Measurements from ENCODE around the gene MIB2.

MIB2 gene

DNA sequence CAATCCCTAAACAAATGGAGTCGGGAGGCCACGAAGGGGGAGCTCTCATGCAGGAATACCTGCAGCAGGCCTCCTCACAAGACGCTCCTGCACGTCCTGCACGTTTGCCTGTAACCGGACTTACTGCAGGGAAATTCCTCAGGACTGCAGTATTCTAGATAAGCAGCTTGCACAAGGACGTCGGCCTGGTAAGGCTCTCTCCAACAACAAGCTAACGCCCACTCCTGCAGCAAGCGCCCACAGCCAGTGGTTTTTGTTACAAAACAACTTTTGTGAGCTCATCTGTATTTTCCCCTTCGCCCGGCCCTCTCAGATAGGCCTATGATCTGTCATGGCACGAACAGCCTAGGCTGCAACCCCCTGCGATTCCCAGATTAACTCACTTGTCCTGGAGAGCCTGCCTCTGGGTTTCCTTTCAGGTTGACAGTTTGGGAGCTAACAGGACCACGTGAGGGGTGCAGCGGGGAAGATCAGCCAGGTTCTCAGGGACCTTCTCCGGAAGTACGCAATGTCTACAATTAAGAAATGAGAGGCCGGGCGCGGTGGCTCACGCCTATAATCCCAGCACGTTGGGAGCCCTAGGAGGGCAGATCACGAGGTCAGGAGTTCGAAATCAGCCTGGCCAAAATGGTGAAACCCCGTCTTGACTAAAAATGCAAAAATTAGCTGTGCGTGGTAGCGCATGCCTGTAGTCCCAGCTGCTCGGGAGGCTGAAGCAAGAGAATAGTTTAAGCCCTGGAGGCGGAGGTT lies 921 bp upstream of the MIB2 start:
- DNase-seq (ENCODE audit: low read depth): peak; percentile 12

DNA sequence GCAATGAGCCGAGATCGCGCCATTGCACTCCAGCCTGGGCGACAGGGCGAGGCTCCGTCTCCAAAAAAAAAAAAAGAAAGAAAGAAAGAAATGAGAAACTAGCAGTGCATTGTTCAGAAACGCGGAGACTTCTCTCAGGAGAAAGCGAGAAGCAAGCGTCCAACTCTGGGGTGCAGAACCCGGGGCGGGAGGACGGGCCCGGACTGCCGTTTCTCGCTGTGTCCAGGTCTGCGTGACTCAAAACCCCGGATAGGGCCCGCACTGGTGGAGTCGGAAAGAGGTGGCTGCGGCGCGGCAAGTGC lies 395 bp upstream of the MIB2 start:
- DNase-seq (ENCODE audit: low read depth): no peak

DNA sequence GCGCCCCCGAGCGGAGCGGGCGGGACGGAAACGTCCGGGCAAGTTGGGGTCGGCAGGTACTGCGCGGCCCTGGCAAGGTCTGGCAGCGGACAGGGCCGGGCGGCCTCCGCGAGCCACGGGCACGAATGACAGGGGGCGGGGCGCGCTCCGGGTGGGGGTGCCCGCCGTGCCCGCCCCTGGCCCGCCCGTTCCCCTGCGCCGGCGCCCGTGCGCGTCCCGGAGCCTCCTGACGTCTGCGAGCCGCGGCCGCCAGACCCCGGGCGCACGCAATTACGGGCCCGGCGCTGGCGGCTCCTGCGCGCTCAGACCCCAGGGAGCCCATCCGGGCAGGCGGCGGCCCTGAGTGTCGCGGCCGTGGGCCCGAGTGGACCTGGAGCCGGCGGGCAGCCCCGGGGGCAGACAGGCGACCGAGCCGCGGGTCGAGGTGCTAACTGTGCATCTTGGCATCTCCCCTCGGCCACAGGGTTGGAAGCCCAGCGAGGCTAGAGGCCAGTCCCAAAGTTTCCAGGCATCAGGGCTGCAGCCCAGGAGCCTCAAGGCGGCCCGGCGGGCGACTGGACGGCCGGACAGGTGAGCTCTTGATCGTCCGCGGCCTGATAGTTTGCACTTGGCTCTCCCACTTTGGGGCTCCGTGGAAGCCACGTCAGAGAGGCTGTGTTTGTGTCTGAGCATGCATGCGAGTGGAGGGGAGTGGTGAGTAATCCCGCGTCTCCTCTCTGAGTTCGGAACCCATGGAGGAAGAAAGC lies 918 bp downstream of the MIB2 start:
- DNase-seq (ENCODE audit: low read depth): no peak

DNA sequence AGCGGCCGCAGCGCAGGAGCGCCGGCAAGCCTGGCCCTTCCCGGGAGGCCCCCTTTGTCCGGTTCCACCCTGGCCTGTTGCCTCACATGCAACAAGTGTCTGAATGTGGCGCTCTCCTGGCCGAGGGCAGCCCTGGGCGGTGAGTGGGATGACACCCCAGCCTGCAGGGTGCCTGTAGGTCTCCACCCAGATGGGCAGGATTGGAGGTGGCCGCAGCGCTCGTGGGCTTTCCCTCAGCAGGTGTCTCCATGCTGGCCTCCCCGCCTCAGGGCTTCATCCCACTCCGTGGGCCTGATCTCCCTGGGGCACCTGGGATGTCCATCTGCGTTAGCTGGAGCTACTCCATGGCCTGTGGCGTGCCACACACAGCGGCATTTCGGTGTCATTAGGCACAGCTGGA lies 1.5 kb downstream of the MIB2 start:
- no peak for DNase-seq (ENCODE audit: low read depth)

DNA sequence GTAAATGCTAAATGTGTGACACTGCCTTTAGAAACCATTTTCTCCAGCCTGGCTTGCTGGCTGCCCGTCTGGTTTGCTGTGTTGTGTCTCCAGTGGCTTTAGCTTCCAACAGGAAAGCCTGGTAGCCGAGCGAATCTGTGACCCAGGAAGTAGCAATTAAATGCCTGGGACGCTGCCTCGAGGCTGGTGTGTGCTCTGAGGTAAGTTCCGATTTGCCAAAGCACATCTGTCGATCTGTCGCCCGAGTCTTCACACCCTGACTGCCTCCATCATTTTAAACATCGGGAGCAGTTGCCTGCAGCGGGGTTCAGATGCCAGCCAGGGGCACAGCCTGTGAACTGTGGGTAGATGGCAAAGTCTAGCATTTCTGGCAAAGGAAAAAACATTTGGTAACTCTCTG lies 2.2 kb downstream of the MIB2 start:
- no peak for DNase-seq (ENCODE audit: low read depth)

DNA sequence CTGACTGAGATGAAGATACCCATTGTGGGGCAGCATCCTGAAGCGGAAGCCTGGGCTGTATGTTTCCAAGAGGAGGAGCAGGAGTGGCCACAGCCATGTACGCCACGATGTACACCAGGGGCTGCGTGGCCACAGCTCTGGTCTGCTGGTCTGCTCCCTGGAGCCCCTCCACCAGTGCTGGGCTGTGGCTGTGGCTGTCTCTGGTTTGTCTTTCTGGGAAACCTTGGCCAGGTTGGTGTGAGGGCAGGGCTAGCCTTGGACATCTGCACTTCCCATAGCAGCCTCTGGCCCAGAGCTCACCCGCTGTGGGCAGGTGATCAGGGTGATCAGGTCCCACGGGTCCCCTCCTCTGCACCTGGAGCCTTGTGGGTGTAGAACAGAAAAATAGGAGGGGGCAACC lies 2.6 kb downstream of the MIB2 start:
- no peak for DNase-seq (ENCODE audit: low read depth)

DNA sequence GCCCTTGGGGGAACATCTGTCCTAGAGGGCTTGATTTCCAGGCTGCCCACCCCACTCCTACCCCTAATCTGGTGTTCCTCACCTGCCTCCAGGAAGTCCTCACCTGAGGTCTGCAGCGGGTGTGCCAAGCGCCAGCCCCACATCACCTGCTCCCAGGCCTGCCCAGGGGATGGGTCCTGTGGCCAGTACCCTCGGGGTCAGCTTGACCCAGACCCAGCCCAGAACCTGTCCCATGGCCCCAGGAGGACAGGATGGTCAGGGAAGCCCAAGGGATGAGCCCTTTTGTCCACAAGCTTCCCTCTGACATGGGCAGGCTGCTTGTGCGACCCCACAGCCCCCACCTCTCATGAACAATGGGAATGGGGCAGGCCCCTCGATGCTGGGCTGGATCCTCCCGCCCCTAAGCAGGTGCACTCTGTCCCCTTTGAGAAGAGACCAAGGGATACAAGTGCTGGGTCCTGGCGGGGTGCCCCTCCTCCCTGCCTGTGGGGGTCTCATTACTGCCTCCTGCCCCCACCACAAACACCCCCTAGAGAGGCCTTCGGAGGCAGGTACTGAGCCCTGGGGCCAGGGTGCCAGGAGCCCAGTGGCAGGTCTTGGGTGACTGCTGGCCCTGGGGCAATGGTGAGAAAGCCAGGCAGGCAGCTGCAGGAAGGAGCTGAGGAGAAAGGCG lies 3.2 kb downstream of the MIB2 start:
- no peak for DNase-seq (ENCODE audit: low read depth)

DNA sequence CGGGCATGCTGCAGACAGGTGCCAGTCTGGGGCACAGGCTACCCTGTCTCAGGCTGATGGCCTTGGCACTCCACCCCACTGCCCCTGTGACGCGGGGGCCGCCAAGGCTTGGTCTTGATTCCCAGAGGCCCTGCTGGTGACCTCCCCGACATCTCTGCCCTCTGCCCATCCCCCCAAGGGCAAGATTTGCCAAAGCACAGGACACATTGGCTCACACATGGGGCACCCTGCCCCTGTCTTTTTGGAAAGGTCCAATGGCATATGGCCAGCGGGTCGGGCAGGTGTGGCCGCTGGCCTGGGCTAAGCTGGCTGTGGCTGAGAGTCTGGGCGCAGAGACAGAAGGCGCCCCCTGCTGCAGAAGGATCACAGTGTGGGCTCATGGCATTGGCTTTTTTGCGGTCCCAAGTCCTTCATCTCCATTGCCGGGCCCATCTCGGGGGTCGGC lies 4.6 kb downstream of the MIB2 start:
- DNase-seq (ENCODE audit: low read depth): no peak

DNA sequence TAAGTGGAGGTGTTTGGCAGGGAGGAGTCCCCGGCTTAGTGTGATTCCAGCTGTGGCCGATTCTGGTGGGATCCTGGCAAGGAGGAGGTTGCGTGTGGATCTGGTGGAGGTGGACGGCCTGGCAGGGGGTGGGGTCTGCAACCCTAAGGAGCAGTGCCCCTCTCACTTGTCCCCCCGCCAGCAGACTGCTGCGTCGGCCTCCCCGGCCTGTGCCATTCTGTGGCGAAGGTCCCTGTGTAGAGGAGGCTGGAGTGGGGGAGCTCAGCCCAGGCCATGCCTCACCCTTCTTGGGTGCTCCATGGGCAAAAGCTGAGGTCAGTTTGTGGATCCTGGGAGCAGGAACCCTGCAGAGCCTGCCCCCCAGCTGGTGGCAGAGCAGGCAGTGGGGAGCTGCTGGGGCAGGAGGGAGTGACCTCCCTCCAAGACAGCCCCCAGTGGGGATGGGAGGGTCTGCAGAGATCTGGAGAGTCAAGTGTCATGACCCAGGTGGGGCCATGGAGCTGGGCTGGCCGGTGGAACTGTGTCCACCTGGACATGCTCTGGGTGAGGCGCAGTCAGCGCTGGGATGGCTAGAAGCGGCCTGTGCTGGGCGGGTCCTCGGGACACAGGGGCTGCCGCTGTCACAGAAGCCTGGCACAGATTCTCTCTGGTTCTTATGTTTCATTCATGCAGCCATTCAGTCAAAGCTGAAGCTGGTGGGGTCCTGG lies 5.3 kb downstream of the MIB2 start:
- no peak for DNase-seq (ENCODE audit: low read depth)

DNA sequence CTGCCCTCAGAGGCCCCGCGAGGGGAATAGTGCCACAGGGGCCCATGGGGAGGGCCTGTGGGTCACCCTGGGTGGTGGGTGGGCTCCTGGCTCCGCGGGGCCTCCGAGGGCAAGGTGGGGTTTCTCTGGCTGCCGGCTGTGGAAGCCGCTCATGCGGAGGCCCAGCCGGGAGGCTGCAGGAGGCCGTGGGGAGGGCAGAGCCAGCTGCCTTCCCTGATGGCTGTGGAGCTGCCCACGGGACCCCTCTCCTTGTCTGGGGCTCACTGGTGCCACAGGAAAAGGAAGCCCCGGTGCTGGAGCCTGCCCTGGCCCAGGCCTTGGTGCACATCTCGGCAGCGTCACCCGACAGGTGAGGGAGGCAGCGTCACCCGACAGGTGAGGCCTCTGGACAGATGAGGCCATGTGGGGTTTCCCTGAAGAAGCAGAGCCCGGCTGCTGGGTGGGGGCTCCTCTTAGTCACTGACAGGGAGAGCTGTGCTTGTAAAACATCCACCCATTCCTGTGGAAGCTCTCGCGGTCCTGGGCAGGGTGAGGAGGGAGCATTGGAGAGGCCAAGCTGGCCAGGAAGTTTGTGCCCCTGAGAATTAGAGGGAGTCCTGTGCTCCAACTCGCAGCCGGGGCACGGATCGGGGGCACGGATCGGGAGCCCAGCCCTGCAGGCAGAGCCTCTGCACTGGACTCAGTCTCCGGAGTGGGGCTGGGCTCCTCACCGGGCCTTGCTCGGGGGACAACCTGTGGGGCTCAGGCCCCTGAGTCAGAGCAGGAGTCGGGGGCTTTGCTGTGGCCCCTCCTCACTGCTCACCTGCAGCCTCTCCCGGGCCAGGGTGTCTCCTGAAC lies 6.1 kb downstream of the MIB2 start:
- no peak for DNase-seq (ENCODE audit: low read depth)

DNA sequence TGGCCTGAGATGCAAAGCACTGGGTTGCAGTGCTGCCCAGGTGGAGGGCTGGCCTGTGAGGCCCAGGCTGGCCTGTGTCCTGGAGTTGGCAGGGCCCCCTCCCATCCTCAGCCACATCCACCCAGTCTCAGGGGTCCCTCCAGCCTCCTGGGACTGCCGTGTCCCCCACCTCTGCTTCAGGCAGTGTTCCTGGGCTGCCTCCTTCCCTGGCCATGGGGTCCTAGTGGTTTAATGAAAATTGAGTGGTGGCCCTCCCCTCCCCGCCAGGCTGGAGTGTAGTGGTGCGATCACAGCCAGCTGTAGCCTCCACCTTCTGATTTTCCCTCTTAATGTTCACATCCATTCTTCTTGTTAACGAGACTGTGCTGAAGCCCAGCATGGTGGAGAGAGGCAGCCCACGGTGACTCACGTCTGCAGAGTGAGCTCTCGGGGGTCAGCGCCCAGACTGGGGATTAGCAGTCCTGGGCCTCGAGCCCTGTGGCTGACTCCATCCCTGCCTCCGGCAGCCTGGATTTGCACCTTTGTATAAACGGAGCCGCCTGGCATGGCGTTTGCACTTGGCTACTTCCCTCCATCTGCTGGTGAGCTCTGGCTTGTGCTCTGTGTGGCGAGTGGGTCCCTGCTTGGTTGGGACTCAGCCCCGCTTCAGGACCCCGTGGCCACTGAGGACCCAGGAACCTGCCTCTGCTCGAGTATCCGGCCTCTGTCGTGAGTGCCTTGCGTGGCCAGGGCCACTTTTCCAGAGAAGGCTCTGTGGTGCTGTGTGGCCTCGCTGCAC lies 6.9 kb downstream of the MIB2 start:
- peak; percentile 26 for DNase-seq (ENCODE audit: low read depth)

DNA sequence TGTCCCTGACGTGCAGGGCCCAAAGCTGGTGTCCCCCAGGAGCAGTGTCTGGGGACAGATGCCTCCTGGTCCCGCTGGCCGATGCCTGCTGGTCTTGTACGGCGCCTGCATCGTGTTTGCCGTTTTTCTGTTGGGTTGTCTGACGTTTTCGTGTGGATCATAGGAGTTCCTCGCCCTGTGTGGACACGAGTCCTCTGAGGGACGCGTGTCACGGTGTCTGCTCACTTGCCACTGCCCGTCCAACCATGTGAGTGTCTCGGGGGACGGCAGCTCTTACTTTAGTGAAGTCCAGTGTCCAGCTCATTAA lies 7.4 kb downstream of the MIB2 start:
- DNase-seq (ENCODE audit: low read depth): no peak

DNA sequence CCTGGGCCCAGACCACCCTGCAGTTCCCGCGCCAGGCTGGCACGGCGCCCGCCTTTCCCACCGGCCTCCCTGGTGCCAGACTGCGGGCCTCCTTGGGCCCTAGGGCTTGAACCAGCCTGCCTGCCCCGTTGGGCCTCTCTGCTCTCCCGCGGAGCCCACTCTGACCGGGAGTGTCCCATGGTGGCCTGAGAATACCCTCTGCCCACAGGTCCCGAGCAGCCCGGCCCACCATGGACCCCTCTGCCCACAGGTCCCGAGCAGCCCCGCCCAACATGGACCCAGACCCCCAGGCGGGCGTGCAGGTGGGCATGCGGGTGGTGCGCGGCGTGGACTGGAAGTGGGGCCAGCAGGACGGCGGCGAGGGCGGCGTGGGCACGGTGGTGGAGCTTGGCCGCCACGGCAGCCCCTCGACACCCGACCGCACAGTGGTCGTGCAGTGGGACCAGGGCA lies 7.9 kb downstream of the MIB2 start:
- DNase-seq (ENCODE audit: low read depth): no peak

DNA sequence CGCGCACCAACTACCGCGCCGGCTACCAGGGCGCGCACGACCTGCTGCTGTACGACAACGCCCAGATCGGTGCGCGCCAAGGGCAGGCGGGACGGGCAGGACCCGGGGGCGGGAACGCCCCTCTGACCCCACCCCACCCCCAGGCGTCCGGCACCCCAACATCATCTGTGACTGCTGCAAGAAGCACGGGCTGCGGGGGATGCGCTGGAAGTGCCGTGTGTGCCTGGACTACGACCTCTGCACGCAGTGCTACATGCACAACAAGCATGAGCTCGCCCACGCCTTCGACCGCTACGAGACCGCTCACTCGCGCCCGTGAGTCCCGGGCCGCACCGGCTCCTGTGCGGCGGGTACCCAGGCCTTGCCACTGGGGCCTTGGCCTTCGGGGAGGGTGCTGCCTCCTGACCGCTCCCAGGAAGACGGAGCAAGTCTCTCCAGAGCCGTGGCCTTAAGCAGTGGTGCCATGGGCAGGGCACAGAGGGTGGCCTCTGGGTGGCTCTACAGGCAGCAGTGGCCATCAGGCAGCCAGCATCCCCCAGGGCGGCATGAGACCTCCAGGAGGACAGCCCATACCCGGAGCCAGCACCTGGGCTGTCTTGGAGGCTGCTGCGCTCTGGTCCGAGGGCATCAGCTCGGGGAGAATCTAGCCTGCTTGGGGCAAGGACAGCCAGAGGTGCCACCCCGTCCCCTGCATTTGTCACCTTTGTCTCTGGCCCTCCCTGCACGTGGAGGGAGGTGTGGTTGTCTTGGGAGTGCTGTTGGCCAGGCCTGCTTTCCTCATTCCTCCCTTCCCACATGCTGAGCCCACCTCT lies 8.5 kb downstream of the MIB2 start:
- DNase-seq (ENCODE audit: low read depth): no peak

DNA sequence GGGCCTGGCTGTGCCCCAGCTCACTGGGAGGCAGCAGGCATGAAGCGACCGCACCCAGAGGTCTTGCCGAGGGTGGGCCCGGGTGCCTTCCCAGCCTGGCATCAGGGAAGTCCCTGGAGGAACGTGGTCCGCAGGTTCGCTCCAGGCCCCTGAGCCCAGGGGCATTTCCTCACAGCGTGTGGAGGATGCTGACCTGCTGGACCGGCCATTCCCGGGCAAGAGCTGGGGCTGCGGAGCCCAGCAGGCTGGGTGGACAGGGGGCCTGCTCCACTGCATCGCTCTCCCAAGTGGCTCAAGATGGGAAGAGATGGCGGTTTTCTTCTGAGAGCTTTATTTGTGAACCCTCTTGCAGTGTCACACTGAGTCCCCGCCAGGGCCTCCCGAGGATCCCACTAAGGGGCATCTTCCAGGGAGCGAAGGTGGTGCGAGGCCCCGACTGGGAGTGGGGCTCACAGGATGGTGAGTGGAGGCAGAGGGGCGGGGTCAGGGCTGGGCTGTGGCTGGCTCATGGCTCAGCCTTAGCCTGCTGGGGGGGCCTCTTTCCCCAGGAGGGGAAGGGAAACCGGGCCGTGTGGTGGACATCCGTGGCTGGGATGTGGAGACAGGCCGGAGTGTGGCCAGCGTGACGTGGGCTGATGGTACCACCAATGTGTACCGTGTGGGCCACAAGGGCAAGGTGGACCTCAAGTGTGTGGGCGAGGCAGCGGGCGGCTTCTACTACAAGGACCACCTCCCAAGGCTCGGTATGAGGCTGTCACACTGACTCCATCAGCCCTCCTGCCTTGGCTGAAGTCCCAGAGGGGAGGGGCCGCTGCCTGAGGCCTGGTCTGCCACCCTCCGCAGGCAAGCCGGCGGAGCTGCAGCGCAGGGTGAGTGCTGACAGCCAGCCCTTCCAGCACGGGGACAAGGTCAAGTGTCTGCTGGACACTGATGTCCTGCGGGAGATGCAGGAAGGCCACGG lies 9.4 kb downstream of the MIB2 start:
- no peak for DNase-seq (ENCODE audit: low read depth)

DNA sequence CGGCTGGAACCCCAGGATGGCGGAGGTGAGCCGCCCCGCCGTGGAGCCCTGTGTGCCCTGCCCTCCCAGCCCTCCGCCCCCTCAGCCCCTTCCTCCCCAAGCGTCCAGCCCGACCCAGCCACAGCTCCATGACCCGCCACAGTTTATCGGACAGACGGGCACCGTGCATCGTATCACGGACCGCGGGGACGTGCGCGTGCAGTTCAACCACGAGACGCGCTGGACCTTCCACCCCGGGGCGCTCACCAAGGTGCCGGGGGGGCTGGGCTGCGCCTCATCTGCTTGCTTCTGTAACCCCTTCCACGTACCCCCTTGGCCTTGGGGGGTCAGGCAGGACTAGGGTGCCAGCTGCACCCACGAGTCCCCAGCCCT lies 10.1 kb downstream of the MIB2 start:
- DNase-seq (ENCODE audit: low read depth): no peak

DNA sequence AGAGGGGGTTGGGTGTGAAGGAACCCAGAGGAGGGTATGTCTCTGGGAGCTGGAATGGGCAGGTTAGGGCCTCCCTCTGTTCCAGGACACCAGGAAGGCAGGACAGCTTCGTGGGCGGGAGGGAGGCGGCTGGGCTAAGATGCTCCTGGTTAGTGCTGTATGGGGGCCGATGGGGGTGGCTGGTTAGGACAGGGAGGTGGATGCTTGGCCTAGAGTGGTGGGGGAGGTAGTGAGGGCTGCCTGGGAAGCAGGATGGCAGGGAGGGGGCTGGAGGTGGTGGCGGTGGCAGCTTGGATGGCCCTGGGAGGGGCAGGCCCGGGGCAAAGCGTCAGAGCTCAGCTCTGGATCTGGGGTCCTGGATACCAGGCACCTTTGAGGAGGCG lies 10.5 kb downstream of the MIB2 start:
- DNase-seq (ENCODE audit: low read depth): no peak

DNA sequence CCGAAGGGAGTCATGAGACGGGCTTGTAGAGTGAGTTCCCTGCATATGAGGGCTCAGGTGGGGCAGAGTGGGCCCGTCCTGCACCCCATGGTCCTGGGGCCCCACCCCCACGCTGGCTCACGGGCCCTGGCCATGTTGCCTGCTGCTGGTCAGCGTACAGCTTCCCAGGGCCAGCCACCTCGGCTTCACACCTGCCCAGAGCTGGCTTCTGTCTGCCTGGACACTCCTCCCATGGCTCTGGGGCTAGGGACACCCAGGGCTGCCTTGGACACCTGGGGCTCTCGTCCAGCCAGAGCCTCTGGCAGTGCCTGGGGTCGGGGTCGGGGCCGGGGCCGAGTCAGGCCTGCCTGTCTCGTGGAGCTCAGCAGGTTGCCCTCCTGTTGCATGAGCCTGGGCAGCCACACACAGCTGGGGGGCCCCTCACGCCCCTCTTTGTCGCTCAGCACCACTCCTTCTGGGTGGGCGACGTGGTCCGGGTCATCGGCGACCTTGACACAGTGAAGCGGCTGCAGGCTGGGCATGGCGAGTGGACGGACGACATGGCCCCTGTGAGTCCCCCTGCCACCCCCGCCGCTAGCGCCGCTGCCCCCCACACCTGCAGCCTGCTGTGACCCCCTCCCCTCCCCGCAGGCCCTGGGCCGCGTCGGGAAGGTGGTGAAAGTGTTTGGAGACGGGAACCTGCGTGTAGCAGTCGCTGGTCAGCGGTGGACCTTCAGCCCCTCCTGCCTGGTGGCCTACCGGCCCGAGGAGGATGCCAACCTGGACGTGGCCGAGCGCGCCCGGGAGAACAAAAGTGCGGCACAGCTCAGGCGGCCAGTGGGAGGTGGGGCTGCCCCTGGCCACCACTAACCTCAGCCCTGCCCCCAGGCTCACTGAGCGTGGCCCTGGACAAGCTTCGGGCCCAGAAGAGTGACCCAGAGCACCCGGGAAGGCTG lies 11.2 kb downstream of the MIB2 start:
- DNase-seq (ENCODE audit: low read depth): no peak

All from fibroblast of the conjunctiva (primary cell).